Spleen (tissue), 11 donors: ENCODE measurements around the gene CUEDC1. TPM values are rescaled to one million over a fixed set of nuclear protein-coding genes. Genes with fewer than 3 reads are reported as not detected.

Source experiments
- DNase-seq: peaks from one replicate; pipeline ENCODE4 v3.0.0-alpha.2; 2020
- H3K27ac ChIP-seq, 8 donors: fragments of 200-600 bp; sonication (generic) in 7 of 8; 1 replicate in 4 of 8; 2 replicates in 4 of 8; pipeline versions ENCODE4 v1.5.0 to v1.8.0; 2016 to 2021; ENCODE audit warnings: inconsistent platforms in 4 of 8, mild to moderate bottlenecking in 4 of 8, moderate library complexity in 1 of 8
- H3K27me3 ChIP-seq, 7 donors: fragments of 200-600 bp; sonication (generic) in 6 of 7; replicated peaks in 1 of 7; 1 replicate in 4 of 7; 2 replicates in 3 of 7; pipeline versions ENCODE4 v1.5.0 to v1.8.0; 2016 to 2021; ENCODE audit warnings: inconsistent platforms in 3 of 7, mild to moderate bottlenecking in 1 of 7
- H3K36me3 ChIP-seq, 6 donors: fragments of 200-600 bp; sonication (generic) in 5 of 6; 1 replicate in 4 of 6; 2 replicates in 2 of 6; pipeline versions ENCODE4 v1.5.0 to v1.8.0; 2016 to 2021; ENCODE audit warnings: inconsistent platforms in 2 of 6
- H3K4me1 ChIP-seq, 6 donors: fragments of 200-600 bp; sonication (generic) in 5 of 6; 1 replicate in 3 of 6; 2 replicates in 3 of 6; pipeline versions ENCODE4 v1.5.0 to v1.8.0; 2016 to 2021; ENCODE audit warnings: inconsistent platforms in 3 of 6
- H3K4me3 ChIP-seq, 8 donors: fragments of 200-600 bp; sonication (generic) in 7 of 8; 1 replicate in 4 of 8; 2 replicates in 4 of 8; pipeline versions ENCODE4 v1.5.0 to v1.8.0; 2016 to 2021; ENCODE audit warnings: inconsistent platforms in 4 of 8, mild to moderate bottlenecking in 4 of 8, moderate library complexity in 2 of 8
- H3K9me3 ChIP-seq, 8 donors: fragments of 200-600 bp; sonication (generic) in 7 of 8; 1 replicate in 4 of 8; 2 replicates in 4 of 8; pipeline versions ENCODE4 v1.5.0 to v1.8.0; 2016 to 2021; ENCODE audit warnings: inconsistent platforms in 4 of 8
- CTCF ChIP-seq, 11 experiments: fragments of 200-600 bp in 7 of 11; fragments of 450-650 bp in 4 of 11; sonication (generic) in 4 of 11; IDR thresholded peaks in 8 of 11; conservative IDR thresholded peaks in 3 of 11; 1 replicate in 7 of 11; 2 replicates in 4 of 11; pipeline versions ENCODE4 v1.4.0 to v1.8.0; 2016 to 2021; ENCODE audit warnings: antibody characterized with exemption in 11 of 11, inconsistent platforms in 4 of 11, mild to moderate bottlenecking in 1 of 11
- POLR2A ChIP-seq, 3 donors: fragments of 450-650 bp; IDR thresholded peaks; one replicate each; pipeline ENCODE4 v1.5.1; 2017; ENCODE audit warnings: antibody characterized with exemption in 3 of 3, mild to moderate bottlenecking in 1 of 3
- POLR2AphosphoS5 ChIP-seq, 3 donors: sonication (generic); formaldehyde crosslinking; IDR thresholded peaks; one replicate each; pipeline ENCODE4 v1.5.1; 2017; ENCODE audit warnings: antibody characterized with exemption in 3 of 3
- WGBS, 5 donors: extraction: QIAGEN DNeasy Blood & Tissue Kit in 3 of 5; methylation state at CpG; one replicate each; pipeline versions ENCODE4 v1.1.5 to v1.1.7; 2013 to 2018; 5-methylcytosine and 5-hydroxymethylcytosine counted together
- intact Hi-C: fragments of 100-400 bp; cut with DNase I; formaldehyde crosslinking; loops from one replicate; pipeline ENCODE4 v1.15.0; 2023; ENCODE audit warnings: low total_unique reads
- polyA plus RNA-seq, 3 donors: library from polyadenylated mRNA; stranded (reverse); fragments of 200-250 nt; gene quantifications; one replicate each; pipeline ENCODE4 v1.2.1, GENCODE V29; 2013
- total RNA-seq, 7 donors: library from RNA; depleted of rRNA in 3 of 7; stranded (reverse); fragments of >200 nt in 3 of 7; fragmentation: NEBNext Ultra II Directional in 4 of 7; extraction: Animal tissue kit (Norgen Biotek cat#: 25700) in 4 of 7; gene quantifications; one replicate each; pipeline versions ENCODE4 v1.1.0 to v1.2.1, GENCODE V29; 2016 to 2021
- donor health status: healthy with polysubstance abuse.
- donor health status: DM: no; HTN: no; CAD: no; lungs with moderate emphysema.
- donor health status: DM: no; HTN: no; CAD: no.
- donor health status: Bipolar disorder and iron deficiency.
- donor health status: healthy.
- donor health status: DM: no; HTN: no; CAD: no.
- donor health status: DM: yes; HTN: yes; CAD: no.

Gene CUEDC1
- total and polyA plus RNA-seq, 10 donors: 5.4 to 23.5 (median 15.6) TPM

DNA sequence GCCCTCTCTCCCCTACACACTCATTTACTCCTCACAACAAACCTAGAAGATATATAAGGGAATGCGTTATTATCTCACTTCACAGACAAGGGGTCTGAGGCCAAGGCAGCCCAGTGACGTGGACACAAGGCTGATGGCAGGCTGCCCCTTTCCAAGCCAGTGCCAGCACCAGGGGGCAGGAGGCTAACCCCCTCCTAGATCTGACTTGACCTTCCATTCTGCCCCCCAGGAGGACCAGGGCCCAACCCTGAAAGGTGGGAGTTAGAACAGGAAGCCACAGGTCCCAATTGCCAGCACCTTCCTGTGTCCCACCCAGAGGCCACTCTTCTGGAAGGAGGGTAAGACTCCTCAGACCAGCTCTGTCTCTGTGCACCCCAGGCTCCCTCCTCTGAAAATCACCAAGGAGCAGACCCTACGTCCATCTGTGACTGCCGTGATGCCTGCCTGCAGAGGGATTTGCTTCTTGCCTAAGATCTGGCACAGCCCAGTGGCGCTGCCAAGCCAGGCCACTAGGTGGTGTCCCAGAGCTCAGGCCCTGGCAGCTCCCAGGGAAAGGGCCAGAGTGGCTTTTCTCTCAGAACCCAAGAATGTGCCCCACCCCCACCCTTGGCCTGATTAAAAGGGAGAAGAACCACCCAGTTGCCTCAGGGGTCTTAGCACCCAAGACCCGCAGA, 62.9 kb downstream of the CUEDC1 start:
- TF ChIP-seq POLR2A (IDR thresholded peaks at IDR 0.05) (no peak), CTCF (IDR thresholded peaks at IDR 0.05 in 8 of 11, conservative IDR thresholded peaks at IDR 0.05 in 3 of 11) (peak; percentile 92 to 99 (median 96)), POLR2AphosphoS5 (IDR thresholded peaks at IDR 0.05) (peak; percentile 16 to 57 (median 30))
- H3K27ac ChIP-seq: peak overlapping the region; percentile 53 to 92 (median 86)
- 39 to 68% (median 48%) methylated on average over 5 to 6 of the region's 6 CpGs for WGBS, 5 donors
- peak; percentile 95 for DNase-seq
- H3K36me3 ChIP-seq: no peaks in the 10 kb centered on the region
- peaks cover 7 to 76% (median 45%) of the 10 kb centered on the region in 6 donors for H3K4me1 ChIP-seq
- peaks cover 0 to 8% (median 0%) of the 10 kb centered on the region in 7 donors for H3K27me3 ChIP-seq
- peak overlapping the region in 1 of 8 donors; percentile 44 for H3K4me3 ChIP-seq
- intact Hi-C loops: loop anchor here (5.0 to 10.0 kb wide), 2 partner anchors 105 to 223 kb away; no protein-coding TSS in a partner anchor
- H3K9me3 ChIP-seq: no peaks in the 10 kb centered on the region

DNA sequence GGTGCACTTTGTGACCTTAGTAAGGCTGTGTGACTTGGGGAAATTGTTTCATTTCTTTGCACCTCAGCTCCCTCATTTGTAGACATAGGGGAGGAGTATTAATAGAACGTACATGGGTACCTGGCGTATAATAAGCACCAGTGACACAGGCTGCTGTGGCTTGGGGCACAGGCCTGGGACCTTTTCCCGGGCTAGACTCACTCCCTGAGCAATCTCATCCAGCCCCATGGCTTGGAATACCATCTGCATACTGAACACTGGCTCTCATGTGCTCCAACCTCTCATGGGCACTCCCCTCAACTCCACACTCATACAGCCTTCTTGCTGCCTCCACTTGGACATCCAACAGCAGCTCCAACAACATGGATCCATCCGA, 64.4 kb downstream of the CUEDC1 start:
- no peak overlapping the region for H3K4me3 ChIP-seq
- WGBS, 5 donors: 76 to 88% (median 84%) methylated on average over 4 of the region's 4 CpGs
- no peak for DNase-seq
- H3K27ac ChIP-seq: peak overlapping the region in 4 of 8 donors; percentile 54 to 92 (median 89)
- TF ChIP-seq CTCF (IDR thresholded peaks at IDR 0.05 in 8 of 11, conservative IDR thresholded peaks at IDR 0.05 in 3 of 11) (no peak), POLR2A (IDR thresholded peaks at IDR 0.05) (no peak), POLR2AphosphoS5 (IDR thresholded peaks at IDR 0.05) (no peak)
- peaks cover 7 to 69% (median 45%) of the 10 kb centered on the region in 6 donors for H3K4me1 ChIP-seq
- no peaks in the 10 kb centered on the region for H3K36me3 ChIP-seq
- H3K9me3 ChIP-seq: no peaks in the 10 kb centered on the region
- H3K27me3 ChIP-seq: peaks cover 0 to 8% (median 0%) of the 10 kb centered on the region in 7 donors
- intact Hi-C loops: loop anchor here (5.0 to 10.0 kb wide), 2 partner anchors 106 to 224 kb away; no protein-coding TSS in a partner anchor

DNA sequence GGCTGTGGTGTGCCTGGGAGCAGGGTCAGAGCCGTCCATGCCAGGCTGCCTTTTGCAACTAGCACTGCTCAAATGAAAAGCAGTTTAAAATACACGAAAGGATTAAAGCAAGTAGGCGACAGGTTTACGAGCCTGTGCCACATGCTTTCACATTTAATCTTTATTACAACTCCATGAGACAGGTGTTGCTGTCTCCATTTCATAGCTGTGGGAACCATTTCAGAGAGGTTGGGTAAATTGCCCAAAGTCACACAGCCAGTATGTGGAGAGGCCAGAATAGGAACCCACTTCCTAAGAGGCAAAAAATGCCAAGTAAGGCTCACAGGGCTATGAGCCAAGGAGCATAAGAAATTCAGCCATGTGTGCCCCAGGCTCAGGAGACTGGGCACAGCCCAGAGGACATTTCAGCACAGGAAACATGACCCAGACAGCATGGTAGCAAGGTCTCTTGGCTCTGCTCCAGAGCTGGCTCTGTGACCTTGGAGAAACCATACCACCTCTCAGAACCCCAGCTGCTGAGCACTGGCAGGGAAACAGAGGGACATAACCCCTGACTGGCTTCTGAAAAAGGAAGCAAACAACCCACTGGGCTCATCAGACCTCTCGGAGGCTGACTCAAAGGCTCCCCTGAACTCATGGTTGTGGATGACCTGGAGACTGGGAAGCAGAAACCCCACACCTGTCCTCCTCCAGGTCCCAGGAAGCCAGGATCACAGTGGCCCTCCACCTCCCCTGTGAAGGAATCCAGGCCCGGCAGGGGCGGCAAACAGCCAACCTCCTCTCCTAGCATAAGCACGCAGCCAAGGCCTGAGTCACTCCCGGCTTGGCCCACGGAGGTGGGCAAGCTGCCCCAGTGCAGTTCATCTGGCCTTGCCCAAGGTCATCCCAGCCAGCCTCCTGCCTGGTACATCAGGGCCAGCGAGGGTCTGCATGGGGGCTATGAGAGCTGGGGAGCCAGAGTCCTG, 65.0 kb downstream of the CUEDC1 start:
- Histone ChIP-seq H3K27me3 (peaks cover 0 to 8% (median 0%) of the 10 kb centered on the region in 7 donors), H3K36me3 (peaks cover 0 to 4% (median 0%) of the 10 kb centered on the region in 6 donors), H3K4me3 (no peak overlapping the region), H3K9me3 (no peaks in the 10 kb centered on the region), H3K4me1 (peaks cover 7 to 62% (median 43%) of the 10 kb centered on the region in 6 donors), H3K27ac (peak overlapping the region in 5 of 8 donors; percentile 24 to 92 (median 62))
- DNase-seq: no peak
- intact Hi-C loops: loop anchor here (5.0 to 10.0 kb wide), 2 partner anchors 107 to 225 kb away; no protein-coding TSS in a partner anchor
- WGBS, 5 donors: 70 to 80% (median 75%) methylated on average over 5 to 11 of the region's 11 CpGs
- TF ChIP-seq CTCF (IDR thresholded peaks at IDR 0.05 in 8 of 11, conservative IDR thresholded peaks at IDR 0.05 in 3 of 11): no peak
- TF ChIP-seq POLR2A (IDR thresholded peaks at IDR 0.05): no peak
- peak in 1 of 3 donors; percentile 25 for TF ChIP-seq POLR2AphosphoS5 (IDR thresholded peaks at IDR 0.05)
